ENCODE data around the gene C5orf52. TPM values are rescaled to one million over a fixed set of nuclear protein-coding genes. Genes with fewer than 3 reads are reported as not detected.
A peak's percentile ranks its signal among the peaks of the same experiment; 100 is the strongest.

Gene C5orf52
- total RNA-seq, 1 donor from 2014 or later = not detected

DNA sequence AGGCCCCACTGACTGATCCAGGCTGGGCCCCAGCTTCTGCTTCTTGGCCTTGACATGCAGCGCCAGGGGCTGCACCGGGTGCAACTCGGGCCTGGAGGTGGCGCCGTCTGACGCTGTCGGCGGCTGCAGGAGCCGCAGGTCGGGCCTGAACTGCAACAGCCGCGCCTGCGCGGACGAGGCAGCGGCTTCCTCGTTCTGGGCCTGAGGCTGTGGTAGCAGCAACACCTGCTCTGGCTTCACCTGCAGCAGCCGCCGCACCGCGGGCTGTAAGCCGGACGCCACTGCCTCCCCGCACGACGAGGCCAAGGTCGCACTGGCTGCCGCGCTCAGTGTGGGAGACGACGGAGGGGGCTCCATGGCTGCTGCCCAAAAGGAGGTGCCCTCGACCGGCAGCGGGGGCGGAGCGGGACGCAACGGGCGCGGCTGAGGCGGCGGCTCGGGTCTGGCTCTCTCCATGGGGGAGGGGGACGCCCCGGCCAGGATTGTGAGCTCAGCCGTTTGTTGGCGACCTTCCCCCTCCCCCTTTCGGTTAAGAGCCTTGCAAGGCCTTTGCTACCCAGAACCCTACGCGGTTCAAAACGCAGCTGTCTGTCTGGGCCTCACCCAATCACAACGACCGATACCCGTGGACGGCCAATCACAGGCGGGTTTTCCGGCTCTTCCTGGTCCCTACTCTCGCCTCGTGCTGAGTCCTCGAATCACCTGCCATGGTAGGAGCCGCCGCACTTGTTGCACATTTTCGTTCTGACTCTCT, 19.5 kb upstream of the C5orf52 start:
- H3K36me3 Mint-ChIP-seq (ENCODE audit: low read depth, unreplicated experiment) = peaks cover 9% of the 10 kb centered on the region

GRCh38 chr5:157652377-157652692, 19.0 kb upstream of the C5orf52 start, which contains the start of gene SOX30:
SOX30 (minus strand) TSS chr5:157652438; CDS start chr5:157652078, 360 bp downstream.
- H3K27ac Mint-ChIP-seq (ENCODE audit: unreplicated experiment) = no peak within 1 kb of the TSS
- no peaks in the 10 kb centered on the region for H3K27me3 Mint-ChIP-seq (ENCODE audit: unreplicated experiment)
- TF ChIP-seq, protein P1, sequence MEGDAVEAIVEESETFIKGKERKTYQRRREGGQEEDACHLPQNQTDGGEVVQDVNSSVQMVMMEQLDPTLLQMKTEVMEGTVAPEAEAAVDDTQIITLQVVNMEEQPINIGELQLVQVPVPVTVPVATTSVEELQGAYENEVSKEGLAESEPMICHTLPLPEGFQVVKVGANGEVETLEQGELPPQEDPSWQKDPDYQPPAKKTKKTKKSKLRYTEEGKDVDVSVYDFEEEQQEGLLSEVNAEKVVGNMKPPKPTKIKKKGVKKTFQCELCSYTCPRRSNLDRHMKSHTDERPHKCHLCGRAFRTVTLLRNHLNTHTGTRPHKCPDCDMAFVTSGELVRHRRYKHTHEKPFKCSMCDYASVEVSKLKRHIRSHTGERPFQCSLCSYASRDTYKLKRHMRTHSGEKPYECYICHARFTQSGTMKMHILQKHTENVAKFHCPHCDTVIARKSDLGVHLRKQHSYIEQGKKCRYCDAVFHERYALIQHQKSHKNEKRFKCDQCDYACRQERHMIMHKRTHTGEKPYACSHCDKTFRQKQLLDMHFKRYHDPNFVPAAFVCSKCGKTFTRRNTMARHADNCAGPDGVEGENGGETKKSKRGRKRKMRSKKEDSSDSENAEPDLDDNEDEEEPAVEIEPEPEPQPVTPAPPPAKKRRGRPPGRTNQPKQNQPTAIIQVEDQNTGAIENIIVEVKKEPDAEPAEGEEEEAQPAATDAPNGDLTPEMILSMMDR (IDR thresholded peaks at IDR 0.05; ENCODE audit: unreplicated experiment) = no peak
- peaks cover 3% of the 10 kb centered on the region for H3K4me1 Mint-ChIP-seq (ENCODE audit: unreplicated experiment)
- peaks cover 6% of the 10 kb centered on the region for H3K9me3 Mint-ChIP-seq (ENCODE audit: unreplicated experiment)
- peaks cover 9% of the 10 kb centered on the region for H3K36me3 Mint-ChIP-seq (ENCODE audit: low read depth, unreplicated experiment)
- H3K4me3 Mint-ChIP-seq (ENCODE audit: unreplicated experiment) = peak within 1 kb of the TSS; percentile 68
- no peak for DNase-seq (ENCODE audit: low spot score)

More for the DNA sequence above, 19.5 kb upstream of the C5orf52 start:
- DNase-seq (ENCODE audit: low spot score) = peak; percentile 66
- TF ChIP-seq, protein P1 (IDR thresholded peaks at IDR 0.05; ENCODE audit: unreplicated experiment) = peak; percentile 20
- Mint-ChIP-seq H3K27me3 (ENCODE audit: unreplicated experiment) (no peaks in the 10 kb centered on the region), H3K4me3 (ENCODE audit: unreplicated experiment) (peak overlapping the region; percentile 68), H3K4me1 (ENCODE audit: unreplicated experiment) (peaks cover 3% of the 10 kb centered on the region), H3K27ac (ENCODE audit: unreplicated experiment) (no peak overlapping the region), H3K9me3 (ENCODE audit: unreplicated experiment) (peaks cover 6% of the 10 kb centered on the region)

GRCh38 chr5:157657516-157657915, 13.8 kb upstream of the C5orf52 start:
- H3K36me3 Mint-ChIP-seq (ENCODE audit: low read depth, unreplicated experiment) = peaks cover 5% of the 10 kb centered on the region
- TF ChIP-seq, protein P1 (IDR thresholded peaks at IDR 0.05; ENCODE audit: unreplicated experiment) = no peak
- H3K27ac Mint-ChIP-seq (ENCODE audit: unreplicated experiment) = no peak overlapping the region
- DNase-seq (ENCODE audit: low spot score) = no peak
- peaks cover 3% of the 10 kb centered on the region for H3K27me3 Mint-ChIP-seq (ENCODE audit: unreplicated experiment)
- H3K4me3 Mint-ChIP-seq (ENCODE audit: unreplicated experiment) = no peak overlapping the region
- peaks cover 3% of the 10 kb centered on the region for H3K9me3 Mint-ChIP-seq (ENCODE audit: unreplicated experiment)
- no peaks in the 10 kb centered on the region for H3K4me1 Mint-ChIP-seq (ENCODE audit: unreplicated experiment)

- no peak overlapping the region for H3K27ac Mint-ChIP-seq (ENCODE audit: unreplicated experiment)
- H3K27me3 Mint-ChIP-seq (ENCODE audit: unreplicated experiment) = peaks cover 3% of the 10 kb centered on the region
- H3K4me3 Mint-ChIP-seq (ENCODE audit: unreplicated experiment) = no peak overlapping the region
- TF ChIP-seq, protein P1 (IDR thresholded peaks at IDR 0.05; ENCODE audit: unreplicated experiment) = no peak
- no peak for DNase-seq (ENCODE audit: low spot score)
- H3K36me3 Mint-ChIP-seq (ENCODE audit: low read depth, unreplicated experiment) = no peaks in the 10 kb centered on the region
- H3K4me1 Mint-ChIP-seq (ENCODE audit: unreplicated experiment) = no peaks in the 10 kb centered on the region
- H3K9me3 Mint-ChIP-seq (ENCODE audit: unreplicated experiment) = no peaks in the 10 kb centered on the region
Measured at GRCh38 chr5:157658893-157659292, 12.4 kb upstream of the C5orf52 start.

GRCh38 chr5:157659868-157660660, 11.3 kb upstream of the C5orf52 start:
- H3K27me3 Mint-ChIP-seq (ENCODE audit: unreplicated experiment) = peaks cover 3% of the 10 kb centered on the region
- H3K9me3 Mint-ChIP-seq (ENCODE audit: unreplicated experiment) = no peaks in the 10 kb centered on the region
- no peak for DNase-seq (ENCODE audit: low spot score)
- no peaks in the 10 kb centered on the region for H3K36me3 Mint-ChIP-seq (ENCODE audit: low read depth, unreplicated experiment)
- no peak overlapping the region for H3K27ac Mint-ChIP-seq (ENCODE audit: unreplicated experiment)
- H3K4me3 Mint-ChIP-seq (ENCODE audit: unreplicated experiment) = no peak overlapping the region
- no peaks in the 10 kb centered on the region for H3K4me1 Mint-ChIP-seq (ENCODE audit: unreplicated experiment)
- TF ChIP-seq, protein P1 (IDR thresholded peaks at IDR 0.05; ENCODE audit: unreplicated experiment) = no peak
